GM23248 (cell line): Measurements from ENCODE around the gene TM9SF1. TPM values are rescaled to one million over a fixed set of nuclear protein-coding genes. Genes with fewer than 3 reads are reported as not detected.

Source experiments
- DNase-seq: peaks from one replicate; pipeline ENCODE4 v3.0.0-alpha.2; 2015
- H2AFZ ChIP-seq: fragments of 200-600 bp; sonication (generic); 2 replicates; pipeline ENCODE4 v1.6.1; 2016; ENCODE audit warnings: antibody characterized with exemption
- H3F3A ChIP-seq: fragments of 200-600 bp; sonication (generic); 2 replicates; pipeline ENCODE4 v1.6.1; 2016; ENCODE audit warnings: mild to moderate bottlenecking, antibody characterized with exemption, mixed run types; ENCODE audit not compliant: insufficient read depth
- H3K27ac ChIP-seq: fragments of 200-600 bp; sonication (generic); 2 replicates; pipeline ENCODE4 v1.5.1; 2016; ENCODE audit warnings: mild to moderate bottlenecking
- H3K27me3 ChIP-seq: fragments of 200-600 bp; sonication (generic); replicated peaks from 2 replicates; pipeline ENCODE4 v1.6.1; 2016; ENCODE audit warnings: mild to moderate bottlenecking; ENCODE audit not compliant: insufficient read depth
- H3K36me3 ChIP-seq: fragments of 200-600 bp; sonication (generic); 2 replicates; pipeline ENCODE4 v1.6.1; 2016; ENCODE audit warnings: low read depth, mild to moderate bottlenecking
- H3K4me1 ChIP-seq: fragments of 200-600 bp; sonication (generic); 2 replicates; pipeline ENCODE4 v1.6.1; 2016; ENCODE audit warnings: mild to moderate bottlenecking; ENCODE audit not compliant: insufficient read depth
- H3K4me2 ChIP-seq: fragments of 200-600 bp; sonication (generic); one replicate; pipeline ENCODE4 v1.6.1; 2016; ENCODE audit warnings: mild to moderate bottlenecking; ENCODE audit not compliant: unreplicated experiment
- H3K4me3 ChIP-seq: fragments of 200-600 bp; sonication (generic); 2 replicates; pipeline ENCODE4 v1.5.1; 2016; ENCODE audit warnings: mild to moderate bottlenecking
- H3K79me2 ChIP-seq: fragments of 200-600 bp; sonication (generic); 2 replicates; pipeline ENCODE4 v1.6.1; 2016; ENCODE audit warnings: mild to moderate bottlenecking; ENCODE audit not compliant: insufficient read depth
- H3K9ac ChIP-seq: fragments of 200-600 bp; sonication (generic); 2 replicates; pipeline ENCODE4 v1.6.1; 2016; ENCODE audit warnings: mild to moderate bottlenecking
- H3K9me2 ChIP-seq: fragments of 200-600 bp; sonication (generic); 2 replicates; pipeline ENCODE4 v1.6.1; 2016; ENCODE audit warnings: mixed run types, mild to moderate bottlenecking, moderate library complexity; ENCODE audit not compliant: insufficient read depth
- H3K9me3 ChIP-seq: fragments of 200-600 bp; sonication (generic); one replicate; pipeline ENCODE4 v1.6.1; 2017; ENCODE audit warnings: low read depth
- H4K20me1 ChIP-seq: fragments of 200-600 bp; sonication (generic); 2 replicates; pipeline ENCODE4 v1.6.0; 2016; ENCODE audit not compliant: insufficient read depth
- EZH2 ChIP-seq: fragments of 200-600 bp; sonication (generic); IDR thresholded peaks from 2 replicates; pipeline ENCODE4 v1.6.1; 2018; ENCODE audit warnings: antibody characterized with exemption, mild to moderate bottlenecking; ENCODE audit not compliant: insufficient read depth, poor library complexity, severe bottlenecking
- EZH2phosphoT487 ChIP-seq: fragments of 200-600 bp; sonication (generic); IDR thresholded peaks from 2 replicates; pipeline ENCODE4 v1.6.1; 2018; ENCODE audit warnings: antibody characterized with exemption, moderate library complexity, mild to moderate bottlenecking, low read depth; ENCODE audit not compliant: insufficient read depth
- WGBS, 2 experiments: methylation state at CpG; one replicate each; pipeline ENCODE4 v1.1.6; 2015 to 2017; ENCODE audit warnings: low lambda C conversion rate in 2 of 2, low coverage in 1 of 2; ENCODE audit errors: missing lambda C conversion rate in 2 of 2; 5-methylcytosine and 5-hydroxymethylcytosine counted together
- in situ Hi-C: fragments of 300-500 bp; cut with MboI; formaldehyde crosslinking; loops from 2 replicates; pipeline ENCODE4 v1.15.0; 2020
- polyA plus RNA-seq: library from polyadenylated mRNA; unstranded; fragments of >200 nt; fragmentation: Nextera tagmentation; extraction: Ambion mirVana; gene quantifications from 2 replicates; pipeline ENCODE4 v1.2.1, GENCODE V29; 2016
- total RNA-seq: library from RNA; depleted of rRNA; stranded (reverse); fragments of >200 nt; shearing (Covaris generic); gene quantifications from 2 replicates; pipeline ENCODE4 v1.2.3, GENCODE V29; 2014

The TM9SF1 gene
- total and polyA plus RNA-seq, 2 experiments from 2014 or later = 93.8 to 102 TPM

DNA sequence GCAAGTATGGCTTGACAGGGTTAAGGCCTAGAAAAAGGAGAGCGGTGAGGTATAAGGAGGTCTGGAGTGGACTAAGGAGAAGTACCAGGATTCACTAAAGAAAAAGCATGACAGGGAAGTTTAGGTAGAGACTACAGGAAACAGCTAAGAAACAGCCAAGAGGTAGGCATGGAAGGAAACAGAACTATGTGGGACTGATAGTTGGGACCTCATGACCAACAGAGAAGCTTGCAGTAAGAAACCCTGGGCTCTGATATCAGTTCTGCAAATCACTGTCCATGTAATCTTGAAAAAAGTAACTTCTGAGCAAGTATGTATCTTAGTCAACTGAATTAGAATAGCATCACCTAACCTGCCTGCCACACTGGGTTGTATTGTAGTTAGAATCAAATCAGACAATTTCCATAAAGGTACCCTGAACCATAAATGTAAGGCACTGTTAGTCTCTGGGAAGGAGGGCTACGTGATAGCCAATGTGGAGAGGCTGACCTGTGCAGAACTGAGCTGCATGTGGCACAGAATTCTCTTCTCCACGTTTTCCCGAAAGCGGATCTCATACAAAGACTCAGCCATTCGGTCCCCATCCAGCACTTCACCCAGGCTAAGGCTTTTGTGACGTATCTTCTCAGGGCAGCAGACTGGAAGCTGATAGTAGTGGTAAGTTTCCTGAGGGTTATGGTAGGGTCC is 912 bp downstream of the TM9SF1 start:
- DNase-seq = no peak
- WGBS, 2 experiments = 66 to 67% methylated on average over 7 of the region's 7 CpGs
- no peaks in the 10 kb centered on the region for H3K27me3 ChIP-seq
- H2AFZ ChIP-seq = peak overlapping the region; percentile 80; the same call in 1 of the 2 replicates
- peaks cover 13% of the 10 kb centered on the region for H3K4me1 ChIP-seq
- peak overlapping the region; percentile 99 for H3K4me2 ChIP-seq
- no peaks in the 10 kb centered on the region for H3K36me3 ChIP-seq
- H3K9me3 ChIP-seq = no peaks in the 10 kb centered on the region
- H3K9me2 ChIP-seq = no peaks in the 10 kb centered on the region
- H3K27ac ChIP-seq = peak overlapping the region; percentile 81; the same call in 1 of the 2 replicates
- in situ Hi-C loops = no loop called here
- H4K20me1 ChIP-seq = no peaks in the 10 kb centered on the region
- H3K79me2 ChIP-seq = peaks cover 77% of the 10 kb centered on the region
- no peak for TF ChIP-seq EZH2phosphoT487
- no peak for TF ChIP-seq EZH2
- peak overlapping the region; percentile 83 for H3K4me3 ChIP-seq
- peak overlapping the region; percentile 94 for H3K9ac ChIP-seq
- peaks cover 14% of the 10 kb centered on the region for H3F3A ChIP-seq

DNA sequence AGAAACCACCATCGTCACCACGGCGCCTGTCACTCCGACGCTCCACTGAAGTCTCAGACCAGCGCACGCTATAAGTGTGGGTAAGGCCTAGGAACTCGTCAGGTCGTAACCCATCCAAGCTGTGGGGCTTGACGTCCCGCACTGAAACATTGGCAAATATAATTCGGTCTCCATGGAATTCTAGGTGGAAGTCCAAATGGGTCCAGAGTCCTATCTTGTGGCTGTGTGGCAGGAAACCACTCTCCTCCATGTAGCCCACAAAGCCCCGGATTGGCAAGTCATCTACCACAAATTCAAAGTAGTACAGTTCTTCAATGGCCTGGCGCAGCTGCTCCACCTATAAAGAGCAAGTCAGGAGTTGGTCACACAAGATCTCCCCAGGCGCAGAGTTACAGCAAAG is 2.3 kb downstream of the TM9SF1 start:
- Histone ChIP-seq H3K4me2 (no peak overlapping the region), H3K9me3 (no peaks in the 10 kb centered on the region), H3K79me2 (peaks cover 70% of the 10 kb centered on the region), H3K4me3 (no peak overlapping the region), H3K9me2 (no peaks in the 10 kb centered on the region), H4K20me1 (no peaks in the 10 kb centered on the region), H3K4me1 (peaks cover 19% of the 10 kb centered on the region), H2AFZ (no peak overlapping the region), H3F3A (peaks cover 18% of the 10 kb centered on the region), H3K27ac (no peak overlapping the region), H3K9ac (no peak overlapping the region), H3K27me3 (no peaks in the 10 kb centered on the region), H3K36me3 (no peaks in the 10 kb centered on the region)
- no peak for DNase-seq
- 96% methylated on average over 15 of the region's 15 CpGs for WGBS, 2 experiments
- in situ Hi-C loops = no loop called here
- TF ChIP-seq EZH2phosphoT487 = no peak
- TF ChIP-seq EZH2 = no peak

GRCh38 chr14:24190416-24190815 is 4.8 kb downstream of the TM9SF1 start:
- TF ChIP-seq EZH2phosphoT487 = no peak
- TF ChIP-seq EZH2 = no peak
- Histone ChIP-seq H3K36me3 (no peaks in the 10 kb centered on the region), H3K9ac (no peak overlapping the region), H3K27me3 (no peaks in the 10 kb centered on the region), H3K27ac (no peak overlapping the region), H4K20me1 (no peaks in the 10 kb centered on the region), H2AFZ (no peak overlapping the region), H3K9me2 (no peaks in the 10 kb centered on the region), H3K4me2 (no peak overlapping the region), H3K4me1 (peaks cover 19% of the 10 kb centered on the region), H3K9me3 (no peaks in the 10 kb centered on the region), H3F3A (peaks cover 12% of the 10 kb centered on the region), H3K4me3 (no peak overlapping the region), H3K79me2 (peaks cover 66% of the 10 kb centered on the region)
- in situ Hi-C loops = no loop called here
- 93 to 96% methylated on average over 10 of the region's 10 CpGs for WGBS, 2 experiments
- no peak for DNase-seq

DNA sequence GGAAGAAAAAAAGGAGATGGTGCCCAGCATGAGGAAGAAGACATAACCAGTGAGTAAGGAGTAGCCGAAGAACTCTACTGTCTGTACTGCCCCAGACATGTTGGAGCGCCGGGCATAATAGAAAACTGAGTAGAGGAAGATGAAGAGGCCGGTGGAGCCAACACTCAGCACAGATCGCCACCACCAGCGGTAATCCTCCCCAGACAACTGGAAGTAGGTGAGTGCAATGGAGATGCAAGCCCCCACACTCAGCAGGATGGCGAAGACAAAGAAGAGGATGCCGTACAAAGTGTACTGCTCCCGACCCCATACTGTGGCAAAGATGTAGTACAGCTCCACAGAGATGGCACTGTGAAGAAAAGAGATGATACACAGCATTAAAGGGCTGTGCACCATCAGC is 5.8 kb downstream of the TM9SF1 start:
- Histone ChIP-seq H4K20me1 (no peaks in the 10 kb centered on the region), H3K36me3 (no peaks in the 10 kb centered on the region), H3K27me3 (no peaks in the 10 kb centered on the region), H3K27ac (peak overlapping the region; percentile 59; the same call in 1 of the 2 replicates), H3K9me2 (no peaks in the 10 kb centered on the region), H3K4me3 (no peak overlapping the region), H3K4me1 (peaks cover 16% of the 10 kb centered on the region), H2AFZ (peak overlapping the region; percentile 78), H3K79me2 (peaks cover 57% of the 10 kb centered on the region), H3F3A (peaks cover 12% of the 10 kb centered on the region), H3K9ac (peak overlapping the region; percentile 87), H3K9me3 (no peaks in the 10 kb centered on the region), H3K4me2 (peak overlapping the region; percentile 91)
- WGBS, 2 experiments = 90 to 91% methylated on average over 9 of the region's 9 CpGs
- TF ChIP-seq EZH2phosphoT487 = no peak
- TF ChIP-seq EZH2 = no peak
- no peak for DNase-seq
- in situ Hi-C loops = no loop called here

GRCh38 chr14:24189059-24189375 is 6.2 kb downstream of the TM9SF1 start:
- in situ Hi-C loops = no loop called here
- Histone ChIP-seq H3K36me3 (no peaks in the 10 kb centered on the region), H3K79me2 (peaks cover 53% of the 10 kb centered on the region), H3K27ac (peak overlapping the region; percentile 59), H3K9ac (peak overlapping the region; percentile 87), H3K27me3 (no peaks in the 10 kb centered on the region), H3K9me2 (no peaks in the 10 kb centered on the region), H3K4me3 (peak overlapping the region; percentile 96), H3K9me3 (no peaks in the 10 kb centered on the region), H4K20me1 (no peaks in the 10 kb centered on the region), H2AFZ (peak overlapping the region; percentile 78), H3F3A (peaks cover 12% of the 10 kb centered on the region), H3K4me2 (peak overlapping the region; percentile 91), H3K4me1 (peaks cover 13% of the 10 kb centered on the region)
- DNase-seq = no peak
- 2 to 4% methylated on average over 3 of the region's 3 CpGs for WGBS, 2 experiments
- no peak for TF ChIP-seq EZH2phosphoT487
- TF ChIP-seq EZH2 = no peak
